LNCaP clone FGC (cell line): ENCODE results near the gene LMF2.

Experiments
- DNase-seq: peaks from one replicate; pipeline ENCODE4 v3.0.0-alpha.2; 2011; ENCODE audit warnings: low read depth
- H3K4me3 ChIP-seq: 2 replicates; pipeline ENCODE4 v1.5.1; 2011; ENCODE audit warnings: mild to moderate bottlenecking, low read depth, low read length, control low read depth
- TF ChIP-seq, protein P1 (sequence below): IDR thresholded peaks from 2 replicates; pipeline ENCODE4 v1.5.1; 2012; ENCODE audit warnings: mild to moderate bottlenecking; ENCODE audit not compliant: control insufficient read depth, insufficient read depth; ENCODE audit errors: extremely low read depth

Gene LMF2

DNA sequence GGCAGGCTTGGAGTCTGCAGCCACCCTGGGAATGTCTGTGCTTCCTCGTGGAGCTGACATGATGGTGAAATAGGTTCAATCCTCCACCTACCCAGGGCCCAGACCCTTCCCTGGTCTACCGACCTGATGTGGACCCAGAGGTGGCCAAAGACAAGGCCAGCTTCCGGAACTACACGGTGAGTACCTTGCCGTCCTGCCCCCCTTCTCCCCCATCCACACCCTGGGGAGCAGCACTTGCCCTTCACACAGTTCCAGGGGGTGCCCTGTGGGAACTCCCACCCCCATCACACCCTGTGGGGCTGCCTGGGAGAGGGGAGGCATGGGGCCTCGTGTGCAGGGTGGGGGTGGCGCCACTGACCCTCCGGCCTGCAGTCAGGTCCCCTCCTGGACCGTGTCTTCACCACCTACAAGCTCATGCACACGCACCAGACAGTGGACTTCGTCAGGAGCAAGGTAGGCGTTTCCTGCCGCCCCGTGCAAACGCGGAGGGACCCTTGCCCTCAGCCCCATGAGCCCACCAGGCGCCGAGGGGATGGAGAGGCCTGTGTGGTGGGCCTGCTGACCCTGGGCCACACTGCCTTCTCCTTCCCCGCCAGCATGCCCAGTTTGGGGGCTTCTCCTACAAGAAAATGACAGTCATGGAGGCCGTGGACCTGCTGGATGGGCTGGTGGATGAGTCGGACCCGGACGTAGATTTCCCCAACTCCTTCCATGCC lies 20.1 kb downstream of the LMF2 start:
- no peak for DNase-seq
- H3K4me3 ChIP-seq, result no peak overlapping the region
- TF ChIP-seq, protein P1, sequence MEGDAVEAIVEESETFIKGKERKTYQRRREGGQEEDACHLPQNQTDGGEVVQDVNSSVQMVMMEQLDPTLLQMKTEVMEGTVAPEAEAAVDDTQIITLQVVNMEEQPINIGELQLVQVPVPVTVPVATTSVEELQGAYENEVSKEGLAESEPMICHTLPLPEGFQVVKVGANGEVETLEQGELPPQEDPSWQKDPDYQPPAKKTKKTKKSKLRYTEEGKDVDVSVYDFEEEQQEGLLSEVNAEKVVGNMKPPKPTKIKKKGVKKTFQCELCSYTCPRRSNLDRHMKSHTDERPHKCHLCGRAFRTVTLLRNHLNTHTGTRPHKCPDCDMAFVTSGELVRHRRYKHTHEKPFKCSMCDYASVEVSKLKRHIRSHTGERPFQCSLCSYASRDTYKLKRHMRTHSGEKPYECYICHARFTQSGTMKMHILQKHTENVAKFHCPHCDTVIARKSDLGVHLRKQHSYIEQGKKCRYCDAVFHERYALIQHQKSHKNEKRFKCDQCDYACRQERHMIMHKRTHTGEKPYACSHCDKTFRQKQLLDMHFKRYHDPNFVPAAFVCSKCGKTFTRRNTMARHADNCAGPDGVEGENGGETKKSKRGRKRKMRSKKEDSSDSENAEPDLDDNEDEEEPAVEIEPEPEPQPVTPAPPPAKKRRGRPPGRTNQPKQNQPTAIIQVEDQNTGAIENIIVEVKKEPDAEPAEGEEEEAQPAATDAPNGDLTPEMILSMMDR, result no peak

DNA sequence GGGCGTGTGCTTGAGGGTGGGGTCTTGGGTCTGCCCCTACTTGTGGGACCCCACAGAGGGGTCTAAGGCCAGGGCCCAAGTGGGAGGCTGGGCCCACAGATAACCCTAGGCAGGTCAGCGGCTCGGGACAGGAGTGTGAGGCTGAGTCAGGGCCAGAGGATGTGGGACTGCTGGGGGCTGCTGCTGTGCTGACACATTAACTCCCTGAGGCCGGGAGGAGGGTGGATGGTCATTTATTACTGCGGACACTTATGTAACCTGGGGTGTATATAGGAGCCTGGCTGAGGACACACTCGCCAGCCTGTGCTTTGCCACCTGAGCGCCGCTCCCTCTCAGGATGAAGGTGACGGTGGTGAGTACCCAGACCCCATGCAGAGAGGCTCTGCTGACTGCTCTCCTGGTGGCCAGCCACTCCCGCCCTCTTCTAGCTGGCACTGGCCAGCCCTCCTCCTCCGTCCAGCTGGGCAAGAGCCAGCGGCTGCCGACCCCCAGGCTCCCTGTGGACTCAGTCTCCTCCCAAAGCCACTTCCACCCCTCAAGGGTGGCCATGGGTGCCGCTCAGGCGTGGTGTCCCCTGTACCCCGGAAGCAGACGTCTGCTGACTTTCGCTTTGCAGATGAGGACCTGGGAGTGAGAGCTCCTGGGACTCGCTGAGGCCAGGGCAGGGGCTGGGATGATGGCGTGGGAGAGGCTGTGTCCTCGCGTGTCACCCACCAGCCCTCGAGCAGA lies 20.8 kb downstream of the LMF2 start, which contains the start of gene MIOX:
MIOX (plus strand) TSS at position 299 of the 729 bp plus-strand sequence; CDS start at position 338, 39 bp downstream.
- TF ChIP-seq, protein P1, result no peak
- DNase-seq, result no peak
- H3K4me3 ChIP-seq, result no peak within 1 kb of the TSS

DNA sequence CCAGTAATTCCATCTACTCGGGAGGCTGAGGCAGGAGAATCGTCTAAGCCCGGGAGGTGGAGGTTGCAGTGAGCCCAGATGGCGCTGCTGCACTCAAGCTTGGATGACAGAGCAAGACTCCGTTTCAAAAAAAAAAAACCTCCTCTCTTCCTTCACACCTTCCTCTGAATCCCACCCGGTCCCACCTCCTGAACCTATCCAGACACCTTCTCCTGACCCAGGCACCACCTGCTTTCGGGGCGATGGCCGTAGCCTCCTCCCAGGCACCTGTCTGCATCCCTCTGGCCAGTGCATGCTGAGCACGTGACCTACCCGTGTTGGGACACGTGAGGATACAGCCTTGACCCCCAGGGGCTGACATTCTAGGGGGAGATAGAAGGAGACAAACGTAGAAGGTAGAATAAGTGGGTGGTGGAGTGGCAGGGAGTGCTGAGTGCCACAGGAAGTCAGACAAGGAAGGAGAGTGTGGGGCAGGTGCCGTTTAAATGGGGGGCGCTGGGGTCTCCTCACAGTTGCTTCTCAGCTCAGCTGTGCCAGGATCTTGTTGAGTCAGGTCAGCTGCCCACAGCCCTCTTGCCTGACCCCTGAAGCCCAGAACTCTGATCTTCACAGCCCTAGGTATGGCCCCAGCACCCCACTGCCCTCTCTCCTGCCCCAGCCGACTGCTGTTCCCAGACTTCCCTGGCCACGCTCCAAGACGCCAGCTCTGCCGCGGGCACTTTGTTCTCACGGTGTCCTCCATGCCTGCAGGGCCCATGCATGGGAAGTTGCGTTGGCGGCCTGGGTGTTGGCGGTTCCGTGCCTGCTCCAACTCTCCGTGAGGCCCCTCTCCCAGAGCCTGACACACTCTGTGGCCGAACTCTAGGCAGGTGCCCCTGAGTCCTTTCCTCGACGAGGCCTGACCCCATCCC lies 22.0 kb downstream of the LMF2 start:
- DNase-seq, result no peak
- TF ChIP-seq, protein P1, result no peak
- no peak overlapping the region for H3K4me3 ChIP-seq

DNA sequence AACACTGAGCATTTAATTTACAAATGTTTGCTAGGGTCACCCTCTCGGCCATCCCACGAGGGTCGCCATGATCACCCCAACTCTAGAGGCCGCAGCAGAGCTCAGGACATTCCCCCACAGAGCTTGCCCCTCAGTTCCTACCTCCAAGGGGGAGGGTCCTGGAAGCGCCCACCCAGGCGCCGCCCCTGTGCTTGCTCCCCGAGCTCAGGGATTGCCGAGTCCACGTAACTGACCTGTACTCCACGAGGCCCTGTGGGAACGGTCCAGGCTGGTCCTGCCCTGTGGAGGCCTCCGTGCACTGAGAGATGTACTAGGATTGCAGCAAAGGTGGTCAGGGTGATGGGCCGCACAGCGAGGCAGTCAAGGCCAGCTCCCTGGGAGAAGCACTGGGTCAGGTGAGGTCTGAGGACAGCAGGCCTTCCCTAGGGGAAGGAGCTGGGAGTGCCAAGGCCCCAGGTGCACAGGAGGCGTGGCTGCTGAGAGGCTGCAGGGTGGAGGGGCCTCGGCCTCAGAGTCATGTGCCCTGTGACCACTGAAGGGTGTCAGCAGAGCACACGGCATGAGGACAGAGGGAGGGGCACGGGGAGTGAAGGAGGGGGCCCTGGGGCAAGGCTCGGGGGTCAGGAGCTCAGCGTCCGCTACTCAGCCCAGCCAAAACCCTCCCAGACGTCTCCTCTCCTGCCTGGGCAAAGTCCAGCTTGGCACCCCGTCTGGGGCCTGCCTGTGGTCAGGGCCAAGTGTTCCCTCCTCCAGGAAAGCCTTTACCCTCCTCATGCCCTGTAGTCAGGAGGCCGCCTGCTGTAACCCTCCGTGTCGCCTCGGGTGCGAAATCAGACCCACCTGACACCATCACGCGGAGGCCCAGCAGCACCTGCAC lies 23.3 kb downstream of the LMF2 start:
- no peak for DNase-seq
- H3K4me3 ChIP-seq, result no peak overlapping the region
- TF ChIP-seq, protein P1, result no peak

DNA sequence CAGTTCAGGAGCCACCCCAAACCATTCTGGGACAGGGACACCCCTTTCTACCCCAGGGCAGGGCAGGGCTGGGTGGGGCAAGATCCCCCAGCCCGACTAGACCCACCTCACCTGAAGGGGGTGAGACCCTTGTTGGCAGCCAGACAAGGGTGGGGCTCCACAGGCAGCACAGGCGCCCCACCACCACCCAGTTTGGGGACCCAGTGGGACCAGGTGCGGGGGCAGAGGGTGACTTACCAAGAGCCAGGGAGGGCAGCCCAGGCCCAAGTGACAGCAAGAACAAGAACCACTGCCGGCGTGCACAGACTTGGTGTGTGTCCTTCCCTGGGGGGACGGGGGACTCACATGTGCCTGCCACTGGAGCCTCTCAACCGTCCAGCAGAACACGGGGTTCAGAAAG lies 23.9 kb downstream of the LMF2 start:
- H3K4me3 ChIP-seq, result no peak overlapping the region
- TF ChIP-seq, protein P1, result no peak
- DNase-seq, result no peak

DNA sequence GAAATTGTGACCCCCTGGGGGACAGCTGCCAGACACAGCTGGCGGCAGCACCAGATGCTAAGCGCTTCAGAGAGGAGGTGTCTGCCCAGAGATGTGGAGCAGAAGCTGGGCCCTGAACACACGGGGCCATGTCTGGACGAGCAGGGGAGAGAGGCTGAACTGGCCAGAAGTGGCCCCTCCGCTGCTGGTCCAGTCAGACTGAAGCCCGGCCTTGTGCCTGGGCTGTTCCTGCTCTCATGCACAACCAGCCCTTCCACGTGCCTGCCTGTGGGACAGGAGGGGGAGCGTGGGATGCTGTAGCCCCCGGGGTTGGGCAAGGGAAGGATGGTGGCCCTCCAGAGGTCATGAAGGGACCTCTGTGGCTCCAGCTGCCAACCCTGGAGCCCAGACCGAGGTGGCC lies 24.4 kb downstream of the LMF2 start:
- TF ChIP-seq, protein P1, result no peak
- no peak for DNase-seq
- peak overlapping the region; percentile 86 for H3K4me3 ChIP-seq
